T-helper 17 cell (primary cell): ENCODE data around the gene SH3BP4. TPM values are rescaled to one million over a fixed set of nuclear protein-coding genes. Genes with fewer than 3 reads are reported as not detected.
"Not testable (repeated sequence)": the region's sequence is repeated elsewhere in the genome, so short reads cannot be mapped to it uniquely, and the experiment has no call there.

Source experiments
- ATAC-seq: fragments of 150-1000 bp; cut with Tn5 transposase; 2 replicates; pipeline ENCODE4 v1.10.0; 2021; ENCODE audit warnings: mild to moderate bottlenecking, moderate library complexity
- DNase-seq, 3 donors: peaks; one replicate each; pipeline versions ENCODE4 v3.0.0 to v3.0.0-alpha.2; 2020 to 2021
- H3K9me3 ChIP-seq: one replicate; pipeline ENCODE4 v1.7.0; 2013; ENCODE audit warnings: low read length, mild to moderate bottlenecking; ENCODE audit not compliant: control insufficient read depth, poor library complexity, severe bottlenecking
- H3K27ac Mint-ChIP-seq: one replicate; pipeline ENCODE4 v1.8.0; 2022; ENCODE audit warnings: mild to moderate bottlenecking, moderate library complexity, mixed read lengths
- H3K27me3 Mint-ChIP-seq: one replicate; pipeline ENCODE4 v1.8.0; 2022; ENCODE audit warnings: mixed read lengths
- H3K36me3 Mint-ChIP-seq: one replicate; pipeline ENCODE4 v1.8.0; 2022; ENCODE audit warnings: low read depth, mixed read lengths
- H3K4me1 Mint-ChIP-seq: one replicate; pipeline ENCODE4 v1.8.0; 2022; ENCODE audit warnings: mild to moderate bottlenecking, mixed read lengths
- H3K4me3 Mint-ChIP-seq: one replicate; pipeline ENCODE4 v1.8.0; 2022; ENCODE audit warnings: mild to moderate bottlenecking, moderate library complexity, mixed read lengths
- total RNA-seq, 4 donors: library from RNA in 2 of 4; stranded (reverse) in 2 of 4; gene quantifications; one replicate each; pipeline ENCODE4 v1.2.3 and lab custom pipeline; 2022 to 2026

The SH3BP4 gene
- total RNA-seq, 2 donors from 2014 or later: 0.15 to 0.94 TPM

DNA sequence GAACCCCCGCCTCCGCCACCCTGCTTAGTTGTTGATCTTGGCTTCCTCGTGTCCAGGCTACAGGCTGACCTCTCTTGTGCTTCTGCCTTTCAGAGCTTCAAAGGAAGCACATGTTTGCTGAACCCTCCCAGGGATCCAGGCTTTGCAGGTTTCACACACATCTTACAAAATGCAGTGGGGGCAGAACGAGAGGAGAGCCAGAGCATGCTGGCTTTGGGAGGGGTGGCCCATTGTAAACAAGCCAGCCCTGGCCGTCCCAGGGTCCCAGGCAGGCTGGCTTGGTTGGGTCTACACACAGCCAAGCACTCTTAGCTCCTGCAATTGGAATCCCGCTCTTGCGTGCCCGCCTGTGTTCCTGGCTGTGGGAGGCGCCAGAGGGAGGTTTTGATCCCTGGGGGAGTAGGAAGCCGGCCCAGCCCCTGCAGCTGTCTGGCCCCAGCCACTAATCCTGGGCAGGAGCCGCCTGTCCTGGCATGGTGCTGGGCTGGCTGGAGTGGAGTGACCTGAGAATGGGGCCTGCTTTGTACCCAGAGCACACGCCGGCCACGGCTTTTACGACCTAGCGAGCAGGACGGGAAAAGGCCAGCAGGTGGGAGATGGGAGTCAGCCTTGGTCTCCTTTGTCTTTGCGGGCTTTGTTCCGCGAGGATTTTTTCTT is 53.9 kb downstream of the SH3BP4 start:
- Mint-ChIP-seq H3K4me1 (no peaks in the 10 kb centered on the region), H3K27me3 (peaks cover 23% of the 10 kb centered on the region), H3K36me3 (no peaks in the 10 kb centered on the region), H3K27ac (peak overlapping the region; percentile 8), H3K4me3 (no peak overlapping the region)
- ATAC-seq (no peak), DNase-seq (no peak)
- no peaks in the 10 kb centered on the region for H3K9me3 ChIP-seq

- Mint-ChIP-seq H3K36me3 (no peaks in the 10 kb centered on the region), H3K27me3 (peaks cover 28% of the 10 kb centered on the region), H3K27ac (peak overlapping the region; percentile 8), H3K4me3 (no peak overlapping the region), H3K4me1 (no peaks in the 10 kb centered on the region)
- DNase-seq (no peak), ATAC-seq (no peak)
- H3K9me3 ChIP-seq: no peaks in the 10 kb centered on the region
Observed at GRCh38 chr2:235006461-235006860, 54.6 kb downstream of the SH3BP4 start.

- H3K36me3 Mint-ChIP-seq: no peaks in the 10 kb centered on the region
- no peak for DNase-seq
- H3K27me3 Mint-ChIP-seq: peaks cover 33% of the 10 kb centered on the region
- ATAC-seq: no peak
- no peaks in the 10 kb centered on the region for H3K9me3 ChIP-seq
- no peak overlapping the region for H3K27ac Mint-ChIP-seq
- no peak overlapping the region for H3K4me3 Mint-ChIP-seq
- H3K4me1 Mint-ChIP-seq: no peaks in the 10 kb centered on the region
Observed at GRCh38 chr2:235006986-235007385, 55.2 kb downstream of the SH3BP4 start.

DNA sequence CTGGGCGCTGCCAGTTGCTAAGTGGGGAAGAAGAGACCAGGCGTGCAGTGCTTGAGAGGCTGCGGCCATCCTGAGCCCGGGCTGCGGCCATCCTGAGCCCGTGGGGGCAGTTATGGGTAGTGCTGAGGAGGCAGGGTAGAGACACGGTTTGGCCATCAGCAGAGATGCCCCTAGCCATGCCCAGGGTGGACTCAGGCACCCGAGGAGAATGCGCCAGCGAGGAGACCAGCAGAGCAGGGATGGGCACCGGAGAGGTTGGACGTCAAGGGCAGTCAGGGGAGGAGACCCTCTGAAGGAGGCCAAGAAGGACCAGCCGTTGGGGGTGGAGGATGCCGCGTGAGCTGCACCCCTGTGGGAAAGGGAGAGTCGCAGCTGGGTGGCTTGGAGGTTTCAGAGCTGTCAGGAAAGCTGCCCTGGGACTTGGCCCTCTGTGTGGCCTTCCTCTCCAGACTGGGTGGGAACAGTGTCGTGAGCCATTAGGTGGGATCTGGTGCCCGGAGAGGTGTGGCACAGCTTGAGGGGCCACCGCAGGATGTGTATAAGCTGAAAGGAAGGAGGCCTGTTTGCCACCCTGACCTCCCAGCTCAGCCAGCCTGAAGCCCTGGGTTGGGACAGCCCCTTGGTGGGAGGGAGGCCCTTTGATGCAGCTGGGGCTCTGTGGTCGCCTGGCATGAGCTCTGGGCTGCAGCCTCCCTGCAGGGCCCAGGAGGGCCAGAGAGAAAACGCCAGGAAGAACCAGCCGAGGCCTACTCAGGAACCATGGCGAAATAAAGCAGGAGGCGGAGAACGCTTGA is 56.0 kb downstream of the SH3BP4 start:
- ATAC-seq (no peak), DNase-seq (no peak)
- no peaks in the 10 kb centered on the region for H3K9me3 ChIP-seq
- Mint-ChIP-seq H3K27me3 (peaks cover 33% of the 10 kb centered on the region), H3K36me3 (no peaks in the 10 kb centered on the region), H3K4me3 (peak overlapping the region; percentile 22), H3K4me1 (no peaks in the 10 kb centered on the region), H3K27ac (no peak overlapping the region)

GRCh38 chr2:235008584-235009044 is 56.8 kb downstream of the SH3BP4 start:
- ATAC-seq (no peak), DNase-seq (no peak)
- H3K27me3 Mint-ChIP-seq: peaks cover 33% of the 10 kb centered on the region
- H3K4me3 Mint-ChIP-seq: no peak overlapping the region
- H3K27ac Mint-ChIP-seq: no peak overlapping the region
- no peaks in the 10 kb centered on the region for H3K9me3 ChIP-seq
- no peaks in the 10 kb centered on the region for H3K36me3 Mint-ChIP-seq
- H3K4me1 Mint-ChIP-seq: no peaks in the 10 kb centered on the region

DNA sequence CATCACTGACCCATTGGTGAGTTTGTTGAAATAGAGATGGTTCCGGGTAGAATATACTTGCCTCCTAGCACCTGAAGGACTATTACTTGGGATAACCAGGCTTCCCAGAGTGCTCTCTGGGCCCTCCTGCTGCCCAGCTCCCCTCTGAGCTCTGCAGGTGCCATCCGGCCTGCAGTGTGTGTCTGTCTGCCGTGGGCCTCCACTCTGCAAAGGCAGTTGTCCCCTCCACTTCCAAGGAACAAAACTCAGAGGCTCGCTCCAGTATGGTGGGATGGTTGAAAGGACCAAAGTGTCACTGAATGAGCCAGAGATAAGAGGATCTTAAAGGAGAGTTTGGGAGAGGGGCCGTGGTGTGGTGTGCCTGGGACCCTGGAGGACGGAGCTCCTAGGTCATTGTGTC is 57.3 kb downstream of the SH3BP4 start:
- H3K36me3 Mint-ChIP-seq: no peaks in the 10 kb centered on the region
- H3K4me3 Mint-ChIP-seq: no peak overlapping the region
- no peaks in the 10 kb centered on the region for H3K4me1 Mint-ChIP-seq
- peaks cover 33% of the 10 kb centered on the region for H3K27me3 Mint-ChIP-seq
- no peaks in the 10 kb centered on the region for H3K9me3 ChIP-seq
- ATAC-seq: no peak
- H3K27ac Mint-ChIP-seq: no peak overlapping the region
- DNase-seq: no peak

GRCh38 chr2:235010117-235010714 is 58.4 kb downstream of the SH3BP4 start:
- no peak overlapping the region for H3K27ac Mint-ChIP-seq
- ATAC-seq (no peak), DNase-seq (no peak)
- no peak overlapping the region for H3K4me3 Mint-ChIP-seq
- H3K9me3 ChIP-seq: no peaks in the 10 kb centered on the region
- H3K27me3 Mint-ChIP-seq: peaks cover 33% of the 10 kb centered on the region
- H3K36me3 Mint-ChIP-seq: no peaks in the 10 kb centered on the region
- no peaks in the 10 kb centered on the region for H3K4me1 Mint-ChIP-seq

- Mint-ChIP-seq H3K36me3 (no peaks in the 10 kb centered on the region), H3K27ac (no peak overlapping the region), H3K4me3 (no peak overlapping the region), H3K27me3 (peaks cover 28% of the 10 kb centered on the region), H3K4me1 (no peaks in the 10 kb centered on the region)
- ATAC-seq (no peak), DNase-seq (no peak)
- H3K9me3 ChIP-seq: peaks cover 4% of the 10 kb centered on the region
Observed at GRCh38 chr2:235011607-235011928, 59.8 kb downstream of the SH3BP4 start.

GRCh38 chr2:235011929-235012631 is 60.3 kb downstream of the SH3BP4 start:
- Mint-ChIP-seq H3K27ac (no peak overlapping the region), H3K4me3 (no peak overlapping the region), H3K4me1 (no peaks in the 10 kb centered on the region), H3K36me3 (no peaks in the 10 kb centered on the region), H3K27me3 (peaks cover 28% of the 10 kb centered on the region)
- ATAC-seq (no peak), DNase-seq (no peak)
- H3K9me3 ChIP-seq: peaks cover 4% of the 10 kb centered on the region

DNA sequence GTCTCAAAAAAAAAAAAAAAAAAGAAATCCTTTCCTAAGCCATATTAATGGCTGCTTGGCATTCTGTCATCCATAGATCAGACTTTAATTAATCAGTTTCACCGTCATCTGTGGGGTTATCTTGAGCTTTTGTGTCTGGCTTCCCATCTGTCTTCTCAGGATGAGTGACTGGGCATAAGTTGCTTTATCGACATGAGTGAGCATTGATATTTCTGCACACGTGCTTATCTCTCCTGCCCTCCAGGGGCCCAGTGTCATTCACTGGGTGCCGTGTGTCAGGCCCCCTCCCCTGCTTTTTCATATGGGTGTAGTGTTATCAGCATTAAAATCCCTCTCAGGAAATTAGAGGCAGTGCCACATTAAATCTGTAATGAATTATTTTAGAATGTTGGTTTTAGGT is 65.6 kb downstream of the SH3BP4 start:
- no peak overlapping the region for H3K27ac Mint-ChIP-seq
- no peaks in the 10 kb centered on the region for H3K4me1 Mint-ChIP-seq
- H3K4me3 Mint-ChIP-seq: no peak overlapping the region
- peaks cover 4% of the 10 kb centered on the region for H3K9me3 ChIP-seq
- ATAC-seq: no peak
- no peak for DNase-seq
- peaks cover 17% of the 10 kb centered on the region for H3K27me3 Mint-ChIP-seq
- no peaks in the 10 kb centered on the region for H3K36me3 Mint-ChIP-seq

DNA sequence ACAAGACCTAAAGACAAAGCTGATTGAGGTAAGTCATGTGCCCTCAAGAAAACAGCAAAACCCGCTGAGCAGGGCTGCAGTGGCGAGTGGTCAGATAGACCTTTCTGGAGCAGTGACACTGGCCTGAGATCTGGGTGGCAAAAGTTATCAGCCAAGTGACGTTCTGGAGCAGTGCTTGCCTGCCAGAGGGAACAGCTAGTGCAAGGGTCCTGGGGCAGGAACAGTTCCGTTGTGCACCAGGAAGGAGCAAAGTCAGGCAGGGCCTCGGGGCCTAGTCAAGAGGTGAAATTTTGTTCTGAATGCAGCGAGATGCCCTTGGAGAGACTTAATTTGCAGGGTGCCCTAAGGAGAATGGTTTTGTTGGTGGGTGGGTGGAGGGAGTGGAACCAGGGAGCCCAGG is 67.0 kb downstream of the SH3BP4 start:
- DNase-seq: no peak
- Mint-ChIP-seq H3K27me3 (peaks cover 17% of the 10 kb centered on the region), H3K4me3 (no peak overlapping the region), H3K4me1 (no peaks in the 10 kb centered on the region), H3K36me3 (no peaks in the 10 kb centered on the region), H3K27ac (no peak overlapping the region)
- peaks cover 4% of the 10 kb centered on the region for H3K9me3 ChIP-seq
- no peak for ATAC-seq

GRCh38 chr2:235020141-235020540 is 68.3 kb downstream of the SH3BP4 start:
- peaks cover 21% of the 10 kb centered on the region for H3K27me3 Mint-ChIP-seq
- ATAC-seq, H3K27ac Mint-ChIP-seq, H3K9me3 ChIP-seq, H3K4me1 Mint-ChIP-seq, H3K4me3 Mint-ChIP-seq, H3K36me3 Mint-ChIP-seq, DNase-seq: not testable (repeated sequence)

DNA sequence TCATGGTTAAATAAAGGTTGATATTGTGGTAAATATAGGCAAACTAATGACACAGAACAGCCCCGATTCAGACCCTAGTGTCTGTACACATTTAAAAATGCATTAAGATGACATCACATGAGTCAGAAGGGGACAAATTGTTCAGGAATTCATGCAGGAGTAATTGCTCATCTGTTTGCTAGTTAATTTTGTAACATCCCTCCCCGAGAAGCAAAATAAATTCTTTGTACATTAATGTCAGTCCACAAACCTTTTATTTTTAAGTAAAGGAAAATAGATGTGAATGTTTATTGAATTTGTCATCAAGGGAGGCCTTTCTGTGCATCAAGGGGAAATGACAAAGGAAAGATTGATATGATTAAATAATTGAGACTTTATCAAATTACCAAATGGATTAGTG is 69.9 kb downstream of the SH3BP4 start:
- no peaks in the 10 kb centered on the region for H3K4me1 Mint-ChIP-seq
- H3K36me3 Mint-ChIP-seq: no peaks in the 10 kb centered on the region
- no peak overlapping the region for H3K4me3 Mint-ChIP-seq
- H3K27ac Mint-ChIP-seq: no peak overlapping the region
- H3K27me3 Mint-ChIP-seq: peaks cover 27% of the 10 kb centered on the region
- no peak for ATAC-seq
- no peaks in the 10 kb centered on the region for H3K9me3 ChIP-seq
- DNase-seq: no peak
